Activated CD4-positive, alpha-beta T cell treated with anti-CD3 and anti-CD28 coated beads for 1 hour (primary cell): ENCODE data around the gene TIMP2.
"Not testable (repeated sequence)": the region's sequence is repeated elsewhere in the genome, so short reads cannot be mapped to it uniquely, and the experiment has no call there.

ENCODE experiments used
- DNase-seq: peaks from one replicate; pipeline ENCODE4 v3.0.0-alpha.2; 2020

Gene TIMP2

DNA sequence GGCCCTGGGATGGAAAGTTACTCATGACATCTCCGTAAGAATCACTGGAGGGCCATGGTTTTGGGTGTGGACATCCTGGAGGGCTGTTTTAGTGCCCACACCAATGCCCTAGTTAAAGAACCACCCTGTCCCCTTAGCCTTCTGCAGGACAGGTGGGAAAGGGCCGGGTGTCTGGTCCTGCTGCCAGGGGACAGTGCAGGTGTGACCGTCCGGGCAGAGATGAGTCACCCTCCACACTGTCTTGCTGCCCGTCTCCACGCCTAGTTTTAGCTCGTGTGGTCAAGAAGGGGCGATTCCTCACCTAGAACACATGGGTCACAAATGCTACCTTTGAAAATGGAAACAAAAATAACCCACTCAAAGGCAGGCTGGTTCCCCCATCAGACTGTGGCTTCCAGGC, 39.2 kb downstream of the TIMP2 start:
- DNase-seq: no peak

DNA sequence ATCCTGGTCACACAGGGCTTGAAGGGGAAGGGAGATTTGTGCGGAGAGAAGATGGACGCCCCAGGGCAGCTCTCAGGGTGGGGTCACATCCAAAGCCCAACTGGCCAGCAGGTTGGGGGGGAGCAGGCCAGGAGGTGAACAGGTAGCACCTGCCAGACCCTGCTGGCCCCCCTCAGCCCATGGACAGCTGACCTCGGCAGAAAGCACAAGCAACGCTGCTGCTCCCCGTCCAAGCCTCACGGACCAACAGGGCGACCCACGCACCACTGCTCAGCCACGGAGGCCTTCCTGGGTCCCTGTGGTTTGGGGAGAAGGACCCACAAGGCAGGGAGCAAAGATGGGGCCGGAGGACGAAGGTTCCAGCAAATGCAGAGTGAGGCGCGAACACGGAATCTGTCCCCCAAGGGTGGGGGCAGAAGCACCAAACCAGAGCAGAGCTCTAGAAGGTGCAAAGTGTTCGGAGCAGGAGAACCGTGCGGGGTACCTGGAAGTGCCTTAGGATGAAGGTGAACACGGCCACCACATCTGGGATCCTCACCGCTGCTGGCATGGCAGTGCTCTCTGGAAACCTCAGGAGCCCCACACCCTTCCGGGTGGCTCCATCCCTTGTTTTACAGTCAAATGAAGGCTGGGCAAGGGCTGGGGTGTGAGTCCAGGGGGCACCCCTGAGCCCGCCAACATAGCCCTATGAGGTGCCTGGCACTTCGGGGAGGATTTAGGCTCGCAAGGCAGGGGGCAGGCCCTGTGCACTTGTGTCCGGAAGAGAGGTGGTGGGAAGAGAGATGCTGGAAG, 40.1 kb downstream of the TIMP2 start:
- no peak for DNase-seq

DNA sequence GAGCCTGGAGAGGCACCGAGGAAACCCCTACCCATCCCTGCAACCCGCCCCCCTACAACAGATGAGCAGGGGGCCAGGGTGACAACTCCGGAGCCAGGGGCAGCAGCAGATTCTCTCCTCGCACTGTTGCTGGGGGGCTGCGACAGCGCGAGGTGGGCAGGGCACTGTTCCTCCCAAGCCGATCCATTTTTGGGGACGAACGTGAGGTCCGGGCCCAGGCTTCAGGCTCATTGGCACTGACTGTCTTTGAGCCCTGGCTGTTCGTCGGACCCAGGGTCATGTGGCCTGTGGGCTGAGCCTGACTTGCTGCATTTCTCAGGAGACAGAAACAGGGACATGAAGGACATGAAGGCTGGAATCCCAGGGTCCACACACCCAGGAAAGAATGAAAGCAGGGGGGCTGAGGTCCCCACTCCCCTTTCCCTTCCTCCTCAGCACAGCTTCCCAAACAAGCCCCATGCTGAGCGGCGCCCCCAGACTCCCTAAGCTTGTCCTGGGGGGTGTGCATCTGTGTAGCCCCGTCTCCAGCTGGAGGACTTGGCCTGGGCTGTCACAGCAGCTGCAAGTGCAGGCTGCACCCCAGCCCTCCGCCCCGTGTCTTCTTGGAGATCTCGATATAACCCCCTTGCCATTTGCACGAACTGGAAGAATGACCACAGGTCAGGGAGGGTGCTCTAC, 40.9 kb downstream of the TIMP2 start:
- DNase-seq: no peak

DNA sequence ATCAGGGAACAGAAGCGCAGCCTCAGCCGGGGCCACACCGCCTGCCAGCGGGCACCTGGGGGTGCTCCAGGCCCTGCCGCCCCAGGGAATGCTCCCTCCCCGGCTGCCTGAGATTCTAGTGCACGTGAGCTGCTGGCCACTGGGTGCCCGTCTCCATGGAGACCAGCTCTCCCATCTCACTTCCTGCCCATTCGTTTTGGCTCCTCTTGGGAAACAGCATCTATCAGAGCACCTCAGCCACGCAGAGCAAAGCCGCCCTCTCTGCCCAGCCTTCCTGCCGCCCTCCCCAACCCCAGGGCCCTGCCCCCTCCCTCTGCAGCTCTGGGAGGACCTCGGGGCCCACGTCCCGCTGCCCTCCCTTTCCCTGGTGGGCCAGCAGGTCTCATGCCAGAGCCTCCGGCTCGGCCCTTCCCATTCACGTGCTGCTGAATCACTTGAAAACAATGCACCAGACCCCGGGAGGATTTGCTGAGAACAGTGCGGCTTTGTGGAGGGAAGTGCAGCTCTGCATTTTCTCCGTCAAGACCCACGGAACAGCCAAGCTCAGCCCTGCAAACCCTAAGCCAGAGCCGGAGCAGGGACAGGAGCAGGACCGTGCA, 41.6 kb downstream of the TIMP2 start:
- no peak for DNase-seq

DNA sequence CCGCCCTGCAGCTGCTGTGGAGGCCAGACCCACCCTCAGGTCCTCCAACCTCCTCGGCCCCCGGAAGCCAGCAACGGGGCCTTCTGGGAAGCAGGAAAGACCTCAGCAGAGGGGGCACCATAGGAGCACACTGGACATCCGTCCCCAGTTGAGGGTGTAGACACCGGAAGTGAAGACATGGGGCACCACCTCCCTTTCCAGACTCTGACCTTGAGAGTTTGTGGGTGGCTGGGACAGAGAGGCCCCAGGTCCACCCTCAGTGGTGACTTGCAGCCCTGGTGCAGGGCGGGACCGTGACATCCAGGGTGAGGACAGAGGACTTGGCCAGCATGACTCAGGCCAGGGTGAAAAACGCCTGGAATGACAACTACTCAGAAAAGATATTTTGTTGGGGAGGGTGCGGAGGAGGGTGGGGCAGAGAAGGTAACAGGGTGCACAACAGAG, 42.1 kb downstream of the TIMP2 start:
- DNase-seq: no peak

DNA sequence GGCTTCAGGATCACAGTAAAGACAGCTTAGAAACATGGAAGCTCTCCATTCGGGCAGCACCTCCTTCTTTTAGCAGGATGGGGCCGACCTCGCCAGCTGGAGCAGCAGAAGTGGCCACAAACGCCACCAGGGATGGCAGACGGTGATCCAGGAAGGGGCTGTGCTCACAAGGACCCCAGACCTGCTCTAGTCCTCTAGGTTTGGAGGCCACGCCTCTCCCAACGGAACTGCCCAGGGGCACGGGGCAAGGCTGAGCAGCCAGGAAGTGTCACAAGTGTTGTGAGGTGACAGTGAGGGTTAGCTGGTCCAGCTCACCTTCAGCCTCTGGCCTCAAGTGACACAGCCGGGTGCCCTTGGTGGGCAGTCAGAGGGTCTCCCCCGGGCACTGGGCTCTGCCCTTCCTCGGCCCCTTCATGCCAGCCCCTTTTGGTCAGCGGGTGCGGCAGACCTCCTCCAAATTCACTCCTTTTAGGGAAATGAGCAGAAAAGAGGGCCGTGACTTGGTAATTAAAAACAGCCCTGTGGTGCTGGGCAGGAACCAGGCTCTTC, 42.6 kb downstream of the TIMP2 start:
- no peak for DNase-seq

DNA sequence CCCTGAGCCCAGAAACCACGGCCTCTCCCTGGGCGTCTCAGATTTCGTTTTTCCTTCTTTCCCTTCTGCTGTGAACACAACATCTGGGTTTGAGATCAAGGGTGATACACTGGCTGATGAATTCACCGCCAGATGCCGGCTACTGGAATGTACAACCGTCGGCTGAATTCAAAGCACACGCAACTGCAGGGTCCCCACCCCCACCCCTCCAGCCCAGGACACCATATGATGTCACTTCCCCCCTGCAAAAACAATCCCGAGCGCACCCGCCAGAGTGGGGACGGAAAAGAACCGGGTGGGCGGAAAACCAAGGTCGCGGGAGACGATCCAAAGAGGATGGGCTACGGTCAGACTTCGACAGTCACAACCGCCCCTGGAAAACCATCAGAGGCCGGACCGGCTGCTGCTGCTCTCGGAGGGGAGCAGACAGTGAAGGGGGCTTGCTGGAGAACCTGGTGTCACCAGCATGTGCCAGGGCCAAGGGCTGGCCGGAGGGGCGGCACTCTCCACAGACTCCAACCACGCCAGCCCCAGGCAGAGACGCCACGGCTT, 45.5 kb downstream of the TIMP2 start:
- DNase-seq: no peak

DNA sequence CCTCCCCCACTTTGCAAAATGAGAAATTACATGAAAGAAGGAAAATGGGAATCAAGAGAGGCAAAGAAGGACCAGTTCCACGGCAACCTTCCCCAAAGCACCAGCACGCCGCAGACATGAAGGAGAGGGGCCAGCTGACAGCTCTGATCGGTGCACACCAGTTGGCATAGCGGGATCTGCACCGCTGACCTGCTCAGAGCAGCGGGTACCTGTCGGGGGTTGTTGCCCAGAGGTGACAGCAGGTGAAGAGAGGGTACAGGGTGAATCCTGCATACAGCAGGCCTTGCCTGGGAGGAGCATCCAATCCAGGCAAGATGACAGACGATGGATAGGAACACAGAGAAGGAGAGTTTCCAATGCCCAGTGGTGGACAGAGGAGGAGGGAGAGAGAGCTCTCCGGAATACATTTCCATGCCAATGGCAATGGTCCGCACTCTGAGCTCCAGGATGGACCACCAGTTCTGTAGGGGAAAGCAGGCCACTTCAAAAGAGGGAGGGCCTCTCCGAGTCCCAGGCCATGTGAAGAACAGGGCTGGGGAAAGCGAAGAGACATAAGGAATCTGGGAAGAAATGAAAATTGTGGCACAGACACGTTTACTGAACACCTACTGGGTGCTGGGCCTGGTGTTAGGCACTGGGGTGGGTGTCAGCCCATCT, 46.2 kb downstream of the TIMP2 start:
- DNase-seq: no peak

DNA sequence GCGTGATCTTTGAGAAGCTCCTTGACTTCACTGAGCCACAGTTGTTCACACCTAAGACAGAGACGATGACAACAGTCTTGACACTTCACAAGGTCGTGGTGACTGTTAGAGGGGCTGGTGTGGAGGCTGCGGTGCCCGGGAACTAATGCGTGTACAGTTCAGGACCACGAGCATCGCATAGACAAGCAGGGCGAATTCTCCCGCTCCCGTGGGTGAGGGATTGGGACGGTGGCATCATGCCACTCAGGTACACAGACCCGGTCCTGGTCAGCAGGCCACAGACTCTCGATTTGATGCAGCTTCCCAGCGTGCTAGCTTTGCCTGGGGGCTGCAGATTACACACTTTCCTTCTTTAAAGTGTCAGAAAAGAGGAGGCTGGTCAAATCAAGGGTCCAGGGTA, 46.9 kb downstream of the TIMP2 start:
- DNase-seq: no peak

DNA sequence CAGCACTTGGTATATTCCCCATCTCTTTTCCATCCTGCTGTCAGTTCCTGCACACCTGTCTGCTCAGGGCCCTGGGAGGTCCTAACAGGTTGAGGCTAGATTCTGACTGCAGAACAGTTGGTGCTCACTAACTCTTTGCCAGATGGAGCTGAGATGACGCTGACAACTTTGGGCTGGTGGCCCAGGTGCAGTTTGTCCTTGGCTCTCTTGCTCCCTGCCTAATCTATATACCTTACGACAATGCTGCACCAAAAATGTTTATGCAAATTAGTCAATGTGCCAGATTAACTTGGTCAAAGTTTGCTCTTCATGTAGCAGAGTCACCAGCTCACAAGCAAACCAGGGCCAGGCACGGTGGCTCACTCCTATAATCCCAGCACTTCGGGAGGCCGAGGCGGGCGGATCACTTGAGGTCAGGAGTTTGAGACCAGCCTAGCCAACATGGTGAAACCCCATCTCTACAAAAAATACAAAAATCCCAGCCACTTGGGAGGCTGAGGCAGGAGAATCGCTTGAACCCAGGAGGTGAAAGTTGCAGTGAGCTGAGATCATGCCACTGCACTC, 48.2 kb downstream of the TIMP2 start:
- not testable (repeated sequence) for DNase-seq

DNA sequence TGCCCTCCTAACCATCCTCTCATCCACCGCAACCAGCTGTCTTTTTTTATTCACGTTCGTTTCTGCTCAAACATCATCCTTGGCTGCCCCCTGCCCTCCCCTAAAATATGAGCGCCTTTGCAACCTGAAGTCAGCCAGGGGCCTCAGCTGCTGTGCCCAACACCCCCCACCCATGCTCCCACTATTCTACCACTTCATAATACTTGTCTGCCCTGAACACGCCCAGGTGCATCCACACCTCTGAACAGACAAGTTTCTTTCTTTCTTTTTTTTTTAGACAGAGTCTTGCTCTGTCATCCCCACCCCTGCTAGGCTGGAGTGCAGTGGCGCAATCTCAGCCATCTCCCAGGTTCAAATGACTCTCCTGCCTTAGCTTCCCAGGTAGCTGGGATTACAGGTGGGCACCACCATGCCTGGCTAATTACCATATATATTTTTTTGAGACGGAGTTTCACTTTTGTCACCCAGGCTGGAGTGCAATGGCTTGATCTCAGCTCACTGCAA, 49.0 kb downstream of the TIMP2 start:
- DNase-seq: no peak

DNA sequence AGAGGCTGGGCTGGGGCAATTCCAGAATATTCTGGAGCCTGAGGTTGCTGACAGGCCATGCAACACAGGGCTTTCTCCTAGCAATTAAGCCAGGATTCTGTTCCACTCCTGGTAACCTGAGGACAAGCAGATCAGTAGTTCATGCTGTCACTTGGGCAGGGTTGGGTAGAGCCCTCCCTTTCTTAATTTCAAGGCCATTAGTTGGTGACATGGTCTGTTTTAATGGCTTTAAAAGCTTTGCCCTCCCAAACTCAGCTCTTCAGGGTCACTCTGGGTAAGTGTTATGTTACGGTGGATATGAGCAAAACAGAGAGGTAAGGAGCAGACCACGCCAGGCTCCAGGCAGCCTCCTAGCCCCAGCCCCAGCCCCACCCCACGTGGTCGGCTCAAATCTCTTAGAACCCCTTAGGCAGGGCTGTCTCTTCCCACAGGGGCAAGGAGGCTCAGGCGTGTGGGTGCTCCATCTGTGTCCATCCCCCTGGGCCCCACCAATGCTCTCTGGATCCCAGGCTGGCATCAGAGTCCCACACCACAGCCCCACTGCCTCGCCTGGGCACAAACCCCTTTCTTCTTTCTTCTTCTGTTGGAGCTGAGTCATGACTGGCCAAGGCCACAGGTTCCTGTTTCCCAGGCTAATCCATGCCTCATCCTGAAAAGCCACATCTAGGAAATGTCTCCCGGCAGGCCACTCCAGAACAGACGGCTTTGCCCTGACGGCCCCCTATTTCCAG, 49.7 kb downstream of the TIMP2 start:
- no peak for DNase-seq

DNA sequence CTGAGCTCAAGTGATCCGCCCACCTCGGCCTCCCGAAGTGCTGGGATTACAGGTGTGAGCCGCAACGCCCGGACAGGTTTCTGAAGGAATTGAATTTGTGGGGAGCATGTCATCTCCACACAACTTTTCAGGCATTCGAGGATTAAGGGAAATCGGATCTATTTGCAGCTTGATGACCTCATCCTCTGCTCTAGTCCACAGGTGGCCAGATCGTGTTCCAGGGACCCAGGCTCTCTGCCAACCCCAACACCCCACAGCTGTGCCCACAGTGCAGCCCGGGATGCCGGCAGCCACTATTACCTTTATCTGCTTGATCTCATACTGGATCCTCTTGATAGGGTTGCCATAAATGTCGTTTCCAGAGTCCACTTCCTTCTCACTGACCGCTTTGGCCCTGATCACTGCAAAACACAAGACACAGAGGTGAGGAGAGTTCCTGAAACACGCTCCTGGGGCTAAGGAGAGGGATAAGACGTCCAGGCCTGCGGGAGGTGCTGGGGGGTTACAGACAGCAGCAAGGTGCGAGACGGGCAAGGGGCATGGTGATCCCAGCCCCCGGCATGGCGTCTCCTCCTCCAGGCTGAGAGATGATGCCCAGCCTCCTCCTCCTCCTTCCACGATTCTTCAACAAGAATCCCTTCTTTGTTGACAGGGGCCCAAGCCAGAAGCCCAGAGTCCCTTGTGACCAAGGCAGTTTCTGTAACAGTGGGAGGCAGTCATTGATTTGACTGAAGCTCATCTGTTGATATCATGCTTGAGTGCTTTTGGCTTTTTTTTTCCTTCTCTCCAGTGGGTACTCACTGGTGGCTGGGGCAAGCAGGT, 51.5 kb downstream of the TIMP2 start:
- DNase-seq: no peak

DNA sequence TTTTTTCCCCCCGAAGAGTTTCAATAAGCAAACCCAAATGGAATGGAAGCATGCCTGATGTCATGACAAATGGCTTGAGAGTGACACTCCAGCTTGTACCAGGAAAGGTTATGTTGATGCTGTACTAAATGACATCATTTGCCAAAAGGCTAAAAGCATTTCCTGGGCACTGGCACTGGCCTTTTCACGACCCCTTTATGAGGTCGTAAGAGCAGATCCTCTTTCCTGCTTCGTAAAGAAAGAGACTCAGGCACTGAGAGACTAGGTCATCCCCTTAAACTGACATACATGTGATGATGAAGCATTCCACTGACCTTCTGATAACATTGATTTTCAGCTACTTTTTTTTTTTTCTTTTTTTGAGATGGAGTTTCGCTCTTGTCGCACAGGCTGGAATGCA, 52.7 kb downstream of the TIMP2 start:
- DNase-seq: no peak

DNA sequence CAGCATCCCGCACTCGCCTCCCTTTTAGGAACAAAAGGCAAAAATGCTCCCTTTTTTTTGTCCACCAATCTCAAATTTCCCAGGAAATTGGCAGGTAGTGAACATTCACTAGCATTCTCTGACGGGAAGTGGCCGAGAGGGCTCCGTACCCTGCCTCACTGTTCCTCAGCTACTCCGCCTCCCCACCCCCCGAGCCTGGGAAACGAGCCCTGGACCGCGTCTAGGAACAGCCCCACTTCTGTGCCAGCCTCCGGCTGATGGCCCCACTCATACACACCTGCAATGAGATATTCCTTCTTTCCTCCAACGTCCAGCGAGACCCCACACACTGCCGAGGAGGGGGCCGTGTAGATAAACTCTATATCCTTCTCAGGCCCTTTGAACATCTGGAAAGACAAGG, 54.6 kb downstream of the TIMP2 start:
- DNase-seq: no peak

DNA sequence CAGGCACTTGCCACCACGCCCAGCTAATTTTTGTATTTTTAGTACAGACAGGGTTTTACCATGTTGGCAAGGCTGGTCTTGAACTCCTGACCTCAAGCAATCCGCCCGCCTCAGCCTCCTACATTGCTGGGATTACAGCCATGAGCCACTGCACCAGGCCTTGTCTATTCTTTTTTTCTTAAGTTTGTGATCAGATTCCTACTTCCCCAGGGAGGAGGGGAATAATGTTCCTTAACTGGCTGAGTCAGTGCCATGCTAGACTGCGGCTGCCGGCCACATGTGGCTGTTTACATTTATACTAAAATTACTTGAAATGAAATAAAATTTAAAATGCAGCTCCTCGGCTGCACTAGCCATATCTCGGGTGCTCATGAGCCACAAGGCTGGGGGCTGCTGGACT, 56.8 kb downstream of the TIMP2 start:
- no peak for DNase-seq

DNA sequence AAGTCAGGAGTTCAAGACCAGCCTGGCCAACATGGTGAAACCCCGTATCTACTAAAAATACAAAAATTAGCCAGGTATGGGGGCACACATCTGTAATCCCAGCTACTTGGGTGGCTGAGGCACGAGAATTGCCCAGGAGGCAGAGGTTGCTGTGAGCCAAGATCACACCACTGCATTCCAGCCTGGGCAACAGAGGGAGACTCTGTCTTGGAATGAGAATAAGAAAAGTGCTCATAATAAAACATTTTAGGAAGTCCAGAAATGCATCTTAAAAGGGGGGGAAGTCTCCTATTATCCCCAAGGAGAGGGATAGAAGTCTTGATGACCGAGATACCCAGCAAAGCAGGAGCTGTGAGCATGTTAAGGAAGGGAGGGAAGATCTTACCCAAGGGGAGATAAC, 58.1 kb downstream of the TIMP2 start:
- DNase-seq: not testable (repeated sequence)

DNA sequence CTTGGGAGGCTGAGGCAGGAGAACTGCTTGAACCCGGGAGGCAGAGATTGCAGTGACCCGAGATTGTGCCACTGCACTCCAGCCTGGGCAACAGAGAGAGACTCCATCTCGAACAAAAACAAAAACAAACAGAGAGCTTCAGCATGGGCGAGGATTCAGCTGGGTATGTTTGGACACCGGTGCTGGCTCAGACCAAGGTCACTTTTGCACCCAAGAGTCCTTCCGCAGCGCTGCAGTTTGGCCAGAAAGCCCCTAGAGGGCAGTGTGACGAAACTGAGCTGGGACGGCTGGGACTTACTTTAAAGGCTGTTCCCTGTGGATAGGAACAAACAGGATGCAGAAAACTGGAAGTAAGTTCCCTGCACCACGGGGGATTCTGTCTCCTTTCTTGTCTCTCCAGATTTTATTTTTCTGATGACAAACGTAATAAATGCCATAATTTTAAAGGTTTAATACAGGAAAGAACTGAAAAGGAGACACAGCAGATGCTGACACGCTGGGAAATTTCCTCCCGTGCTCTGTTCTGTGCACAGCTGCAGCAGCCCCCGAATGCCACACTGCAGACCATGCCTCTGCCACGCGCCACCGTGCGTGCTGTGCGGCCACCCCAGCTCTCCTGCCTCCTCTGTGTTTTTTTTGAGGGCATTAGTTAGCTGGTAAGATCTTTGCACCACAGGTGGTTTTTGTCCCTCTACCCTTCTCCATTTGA, 59.4 kb downstream of the TIMP2 start:
- DNase-seq: peak; percentile 36

DNA sequence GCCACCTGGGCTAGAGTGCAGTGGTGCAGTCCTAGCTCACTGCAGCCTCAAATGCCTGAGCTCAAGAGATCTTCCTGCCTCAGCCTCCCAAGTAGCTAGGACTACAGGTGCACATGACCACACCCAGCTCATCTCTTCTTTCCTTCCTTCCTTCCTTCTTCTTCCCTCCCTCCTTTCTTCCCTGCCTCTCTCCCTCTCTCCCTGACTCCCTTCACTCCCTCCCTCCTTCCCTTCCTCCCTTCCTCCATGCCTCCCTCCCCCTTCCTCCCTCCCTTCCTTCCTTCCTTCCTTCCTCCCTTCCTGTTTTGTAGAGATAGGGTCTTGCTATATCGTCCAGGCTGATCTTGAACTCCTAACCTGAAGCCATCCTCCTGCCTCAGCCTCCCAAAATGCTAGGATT, 61.1 kb downstream of the TIMP2 start:
- DNase-seq: no peak
